ENCODE results near the gene ADGRE2.
"Not testable (repeated sequence)": the region's sequence is repeated elsewhere in the genome, so short reads cannot be mapped to it uniquely, and the experiment has no call there.

Gene ADGRE2

GRCh38 chr19:14782626-14783409 is 4.5 kb upstream of the ADGRE2 start:
- Histone ChIP-seq H3K27ac (ENCODE audit: low read depth, low read length, poor library complexity, severe bottlenecking) (no peak overlapping the region), H3K79me2 (ENCODE audit: insufficient read depth, low read length) (no peaks in the 10 kb centered on the region), H3F3A (ENCODE audit: insufficient read depth, low read length) (no peaks in the 10 kb centered on the region), H3K9me2 (ENCODE audit: low read depth, low read length) (no peaks in the 10 kb centered on the region), H3K36me3 (ENCODE audit: insufficient read depth, low read length) (no peaks in the 10 kb centered on the region), H3K4me2 (ENCODE audit: low read length) (no peak overlapping the region), H3K4me3 (ENCODE audit: low read depth, low read length, poor library complexity, severe bottlenecking) (no peak overlapping the region), H4K20me1 (ENCODE audit: insufficient read depth, low read length) (no peaks in the 10 kb centered on the region), H3K9ac (ENCODE audit: low read length) (no peak overlapping the region), H3K27me3 (ENCODE audit: insufficient read depth, low read length) (no peaks in the 10 kb centered on the region), H3K4me1 (ENCODE audit: insufficient read depth, low read length, severe bottlenecking) (no peaks in the 10 kb centered on the region), H3K9me3 (ENCODE audit: low read length) (no peaks in the 10 kb centered on the region), H2AFZ (ENCODE audit: low read length) (no peak overlapping the region)
- TF ChIP-seq CTCF (IDR thresholded peaks at IDR 0.05; ENCODE audit: low read length) (no peak), EZH2 (IDR thresholded peaks at IDR 0.05; ENCODE audit: borderline replicate concordance, low read length) (no peak)

GRCh38 chr19:14781713-14782536 is 3.6 kb upstream of the ADGRE2 start:
- H3K79me2 ChIP-seq (ENCODE audit: insufficient read depth, low read length); H3K9ac ChIP-seq (ENCODE audit: low read length); H3K4me3 ChIP-seq (ENCODE audit: low read depth, low read length, poor library complexity, severe bottlenecking); H3K9me3 ChIP-seq (ENCODE audit: low read length); H4K20me1 ChIP-seq (ENCODE audit: insufficient read depth, low read length); H3K9me2 ChIP-seq (ENCODE audit: low read depth, low read length); H3K36me3 ChIP-seq (ENCODE audit: insufficient read depth, low read length); H3K27me3 ChIP-seq (ENCODE audit: insufficient read depth, low read length); H3K4me1 ChIP-seq (ENCODE audit: insufficient read depth, low read length, severe bottlenecking); H3K27ac ChIP-seq (ENCODE audit: low read depth, low read length, poor library complexity, severe bottlenecking); H2AFZ ChIP-seq (ENCODE audit: low read length); H3K4me2 ChIP-seq (ENCODE audit: low read length); H3F3A ChIP-seq (ENCODE audit: insufficient read depth, low read length): not testable (repeated sequence)

- not testable (repeated sequence) for H2AFZ ChIP-seq (ENCODE audit: low read length); H3K4me3 ChIP-seq (ENCODE audit: low read depth, low read length, poor library complexity, severe bottlenecking); H3K4me1 ChIP-seq (ENCODE audit: insufficient read depth, low read length, severe bottlenecking); H3K27me3 ChIP-seq (ENCODE audit: insufficient read depth, low read length); H3K9me2 ChIP-seq (ENCODE audit: low read depth, low read length); H4K20me1 ChIP-seq (ENCODE audit: insufficient read depth, low read length); H3K9me3 ChIP-seq (ENCODE audit: low read length); H3F3A ChIP-seq (ENCODE audit: insufficient read depth, low read length); H3K9ac ChIP-seq (ENCODE audit: low read length); H3K4me2 ChIP-seq (ENCODE audit: low read length); H3K27ac ChIP-seq (ENCODE audit: low read depth, low read length, poor library complexity, severe bottlenecking); H3K36me3 ChIP-seq (ENCODE audit: insufficient read depth, low read length); H3K79me2 ChIP-seq (ENCODE audit: insufficient read depth, low read length)
These were observed 2.4 kb upstream of the ADGRE2 start for GRCh38 chr19:14780622-14781225.

- H3K79me2 ChIP-seq (ENCODE audit: insufficient read depth, low read length): no peaks in the 10 kb centered on the region
- H3F3A ChIP-seq (ENCODE audit: insufficient read depth, low read length): no peaks in the 10 kb centered on the region
- no peak overlapping the region for H3K4me2 ChIP-seq (ENCODE audit: low read length)
- no peak overlapping the region for H3K9ac ChIP-seq (ENCODE audit: low read length)
- no peaks in the 10 kb centered on the region for H3K27me3 ChIP-seq (ENCODE audit: insufficient read depth, low read length)
- H3K4me3 ChIP-seq (ENCODE audit: low read depth, low read length, poor library complexity, severe bottlenecking): no peak overlapping the region
- no peaks in the 10 kb centered on the region for H3K36me3 ChIP-seq (ENCODE audit: insufficient read depth, low read length)
- TF ChIP-seq CTCF (IDR thresholded peaks at IDR 0.05; ENCODE audit: low read length): no peak
- TF ChIP-seq EZH2 (IDR thresholded peaks at IDR 0.05; ENCODE audit: borderline replicate concordance, low read length): no peak
- H2AFZ ChIP-seq (ENCODE audit: low read length): no peak overlapping the region
- no peaks in the 10 kb centered on the region for H4K20me1 ChIP-seq (ENCODE audit: insufficient read depth, low read length)
- H3K9me3 ChIP-seq (ENCODE audit: low read length): no peaks in the 10 kb centered on the region
- H3K27ac ChIP-seq (ENCODE audit: low read depth, low read length, poor library complexity, severe bottlenecking): no peak overlapping the region
- H3K4me1 ChIP-seq (ENCODE audit: insufficient read depth, low read length, severe bottlenecking): no peaks in the 10 kb centered on the region
- H3K9me2 ChIP-seq (ENCODE audit: low read depth, low read length): no peaks in the 10 kb centered on the region
These were observed 791 bp upstream of the ADGRE2 start for GRCh38 chr19:14779151-14779550.

GRCh38 chr19:14777645-14778044 is 715 bp downstream of the ADGRE2 start:
- H3K4me2 ChIP-seq (ENCODE audit: low read length); H3K27ac ChIP-seq (ENCODE audit: low read depth, low read length, poor library complexity, severe bottlenecking); H2AFZ ChIP-seq (ENCODE audit: low read length); H4K20me1 ChIP-seq (ENCODE audit: insufficient read depth, low read length); H3K9ac ChIP-seq (ENCODE audit: low read length); H3K79me2 ChIP-seq (ENCODE audit: insufficient read depth, low read length); H3K36me3 ChIP-seq (ENCODE audit: insufficient read depth, low read length); H3K4me3 ChIP-seq (ENCODE audit: low read depth, low read length, poor library complexity, severe bottlenecking); H3K9me3 ChIP-seq (ENCODE audit: low read length); H3K4me1 ChIP-seq (ENCODE audit: insufficient read depth, low read length, severe bottlenecking); H3K27me3 ChIP-seq (ENCODE audit: insufficient read depth, low read length); H3F3A ChIP-seq (ENCODE audit: insufficient read depth, low read length); H3K9me2 ChIP-seq (ENCODE audit: low read depth, low read length): not testable (repeated sequence)

All from OCI-LY1 (cell line).